KOPT-K1 (cell line): ENCODE results near the gene ANGPTL2.
"Not testable (repeated sequence)": the region's sequence is repeated elsewhere in the genome, so short reads cannot be mapped to it uniquely, and the experiment has no call there.

Experiments
- H3K27ac ChIP-seq: fragments of 200-600 bp; sonication (generic); 2 replicates; pipeline ENCODE4 v1.5.1; 2016; ENCODE audit warnings: antibody characterized with exemption, mild to moderate bottlenecking, low read depth, low read length; ENCODE audit not compliant: poor library complexity, severe bottlenecking
- H3K36me3 ChIP-seq: fragments of 200-600 bp; sonication (generic); 2 replicates; pipeline ENCODE4 v1.5.1; 2017; ENCODE audit warnings: antibody characterized with exemption, mild to moderate bottlenecking, low read length, moderate library complexity; ENCODE audit not compliant: insufficient read depth
- H3K9me3 ChIP-seq: fragments of 200-600 bp; sonication (generic); 2 replicates; pipeline ENCODE4 v1.5.1; 2017; ENCODE audit warnings: antibody characterized with exemption, low read length, mild to moderate bottlenecking; ENCODE audit not compliant: insufficient read depth, poor library complexity, severe bottlenecking

Gene ANGPTL2, protein sequence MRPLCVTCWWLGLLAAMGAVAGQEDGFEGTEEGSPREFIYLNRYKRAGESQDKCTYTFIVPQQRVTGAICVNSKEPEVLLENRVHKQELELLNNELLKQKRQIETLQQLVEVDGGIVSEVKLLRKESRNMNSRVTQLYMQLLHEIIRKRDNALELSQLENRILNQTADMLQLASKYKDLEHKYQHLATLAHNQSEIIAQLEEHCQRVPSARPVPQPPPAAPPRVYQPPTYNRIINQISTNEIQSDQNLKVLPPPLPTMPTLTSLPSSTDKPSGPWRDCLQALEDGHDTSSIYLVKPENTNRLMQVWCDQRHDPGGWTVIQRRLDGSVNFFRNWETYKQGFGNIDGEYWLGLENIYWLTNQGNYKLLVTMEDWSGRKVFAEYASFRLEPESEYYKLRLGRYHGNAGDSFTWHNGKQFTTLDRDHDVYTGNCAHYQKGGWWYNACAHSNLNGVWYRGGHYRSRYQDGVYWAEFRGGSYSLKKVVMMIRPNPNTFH

GRCh38 chr9:127122176-127123063, at the start of gene ANGPTL2:
ANGPTL2 (minus strand) TSS chr9:127122635; CDS start chr9:127108731, 13,904 bp downstream.
- no peaks in the 10 kb centered on the region for H3K9me3 ChIP-seq
- no peaks in the 10 kb centered on the region for H3K36me3 ChIP-seq
- no peak within 1 kb of the TSS for H3K27ac ChIP-seq

DNA sequence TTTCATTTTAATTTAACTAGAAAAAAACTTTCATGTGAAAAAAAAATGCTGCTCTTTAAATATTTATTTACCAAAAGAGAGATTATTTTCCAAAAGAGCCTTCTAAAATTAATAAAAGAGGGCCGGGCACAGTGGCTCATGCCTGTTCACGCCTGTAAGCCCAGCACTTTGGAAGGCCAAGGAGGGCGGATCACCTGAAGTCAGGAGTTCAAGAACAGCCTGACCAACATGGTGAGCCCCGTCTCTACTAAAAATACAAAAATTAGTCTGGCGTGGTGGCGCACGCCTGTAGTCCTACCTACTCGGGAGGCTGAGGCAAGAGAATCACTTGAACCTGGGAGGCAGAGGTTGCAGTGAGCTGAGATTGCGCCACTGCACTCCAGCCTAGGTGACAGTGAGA, 48.9 kb upstream of the ANGPTL2 start:
- H3K27ac ChIP-seq, H3K9me3 ChIP-seq: not testable (repeated sequence)
- H3K36me3 ChIP-seq, result peaks cover 25% of the 10 kb centered on the region

DNA sequence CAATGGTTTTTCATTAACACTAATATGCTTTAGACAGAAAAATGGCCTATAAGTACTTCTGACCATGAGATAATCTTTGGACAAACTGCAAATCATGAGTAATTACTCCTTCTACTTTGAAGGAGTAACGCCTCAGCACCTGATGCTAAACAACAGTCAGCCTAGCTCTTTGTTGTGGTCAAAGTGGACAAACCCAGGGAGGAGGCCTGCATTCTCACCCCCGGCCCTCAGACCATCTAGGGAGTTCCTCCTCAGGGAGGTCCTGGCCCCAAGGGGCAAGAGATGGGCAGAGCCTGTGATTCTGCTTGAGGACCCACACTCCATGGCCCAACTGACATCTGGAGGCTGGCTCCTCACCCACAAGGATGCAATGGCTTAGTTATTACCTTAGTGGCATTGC, 48.2 kb upstream of the ANGPTL2 start:
- Histone ChIP-seq H3K27ac (peak overlapping the region; percentile 2), H3K9me3 (no peaks in the 10 kb centered on the region), H3K36me3 (peaks cover 25% of the 10 kb centered on the region)

DNA sequence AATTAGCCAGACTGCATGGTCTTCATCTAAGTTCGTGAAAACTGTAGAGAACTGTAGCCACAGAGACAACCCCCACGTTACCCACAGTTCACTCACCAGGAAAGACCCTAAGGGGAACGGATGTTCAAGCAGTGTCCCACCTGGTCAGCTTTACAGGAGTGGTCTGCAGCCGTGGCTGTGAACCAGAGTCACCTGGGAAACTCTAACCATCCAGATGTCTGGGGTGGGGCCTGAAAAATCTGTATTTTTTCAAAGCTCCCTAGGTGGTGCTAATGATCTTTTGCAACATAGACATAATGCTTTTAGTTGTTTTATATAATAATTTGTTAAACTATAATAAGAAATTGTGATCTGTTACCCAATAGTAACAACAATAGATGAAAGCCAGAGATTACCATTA, 47.7 kb upstream of the ANGPTL2 start:
- Histone ChIP-seq H3K9me3 (no peaks in the 10 kb centered on the region), H3K36me3 (peaks cover 21% of the 10 kb centered on the region), H3K27ac (peak overlapping the region; percentile 97)

DNA sequence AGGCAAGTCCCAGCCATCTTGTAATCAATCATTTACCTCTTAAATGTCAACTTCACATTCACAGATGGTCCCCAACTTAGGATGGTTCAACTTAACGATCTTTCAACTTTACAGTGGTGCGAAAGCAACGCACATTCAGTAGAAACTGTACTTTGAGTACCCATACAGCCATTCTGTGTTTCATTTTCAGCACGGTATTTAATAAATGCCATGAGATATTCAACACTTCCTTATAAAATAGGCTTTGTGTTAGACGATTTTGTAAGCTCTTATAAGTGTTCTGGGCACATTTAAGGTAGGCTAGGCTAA, 47.1 kb upstream of the ANGPTL2 start:
- Histone ChIP-seq H3K27ac (peak overlapping the region; percentile 97), H3K9me3 (no peaks in the 10 kb centered on the region), H3K36me3 (peaks cover 16% of the 10 kb centered on the region)

DNA sequence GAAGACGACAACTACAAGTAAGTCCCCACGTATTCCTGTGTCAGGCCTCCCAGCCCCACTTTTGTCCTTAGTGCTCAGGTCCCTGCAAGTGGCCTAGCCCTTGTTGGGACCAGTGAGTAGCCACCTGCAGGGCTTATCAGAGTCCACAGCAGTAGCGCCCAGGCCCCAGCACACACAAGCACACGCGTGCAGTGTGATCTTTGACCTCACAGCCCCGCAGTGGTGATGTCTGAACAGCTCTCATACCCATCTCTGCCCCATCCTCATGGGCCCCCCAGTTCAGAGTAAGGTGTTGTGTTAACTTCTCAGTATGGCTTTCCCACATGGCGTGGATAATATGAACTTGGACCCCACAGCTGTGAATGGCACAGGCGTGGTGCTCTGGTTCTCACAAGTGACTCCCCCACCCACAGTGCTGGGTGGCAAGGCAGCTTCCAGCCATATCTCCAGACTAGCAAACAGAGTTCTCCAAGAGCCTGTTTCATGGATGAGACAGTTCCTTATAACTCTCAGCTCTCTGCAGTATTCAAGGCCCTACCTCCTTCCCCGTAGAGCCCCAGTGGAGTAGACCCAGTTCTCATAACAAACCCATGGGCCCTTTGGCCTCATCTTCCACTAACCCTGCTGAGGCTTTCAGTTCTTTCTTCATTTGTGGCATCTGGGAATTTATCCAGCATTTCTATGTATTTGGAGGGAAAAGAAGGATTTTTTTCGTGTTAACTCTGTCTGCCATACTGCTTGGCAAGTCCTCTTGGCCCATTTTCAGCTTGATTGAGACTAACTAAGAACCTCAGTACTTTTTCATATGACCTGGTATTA, 46.5 kb upstream of the ANGPTL2 start:
- no peaks in the 10 kb centered on the region for H3K9me3 ChIP-seq
- peak overlapping the region; percentile 97 for H3K27ac ChIP-seq
- H3K36me3 ChIP-seq, result peaks cover 16% of the 10 kb centered on the region

DNA sequence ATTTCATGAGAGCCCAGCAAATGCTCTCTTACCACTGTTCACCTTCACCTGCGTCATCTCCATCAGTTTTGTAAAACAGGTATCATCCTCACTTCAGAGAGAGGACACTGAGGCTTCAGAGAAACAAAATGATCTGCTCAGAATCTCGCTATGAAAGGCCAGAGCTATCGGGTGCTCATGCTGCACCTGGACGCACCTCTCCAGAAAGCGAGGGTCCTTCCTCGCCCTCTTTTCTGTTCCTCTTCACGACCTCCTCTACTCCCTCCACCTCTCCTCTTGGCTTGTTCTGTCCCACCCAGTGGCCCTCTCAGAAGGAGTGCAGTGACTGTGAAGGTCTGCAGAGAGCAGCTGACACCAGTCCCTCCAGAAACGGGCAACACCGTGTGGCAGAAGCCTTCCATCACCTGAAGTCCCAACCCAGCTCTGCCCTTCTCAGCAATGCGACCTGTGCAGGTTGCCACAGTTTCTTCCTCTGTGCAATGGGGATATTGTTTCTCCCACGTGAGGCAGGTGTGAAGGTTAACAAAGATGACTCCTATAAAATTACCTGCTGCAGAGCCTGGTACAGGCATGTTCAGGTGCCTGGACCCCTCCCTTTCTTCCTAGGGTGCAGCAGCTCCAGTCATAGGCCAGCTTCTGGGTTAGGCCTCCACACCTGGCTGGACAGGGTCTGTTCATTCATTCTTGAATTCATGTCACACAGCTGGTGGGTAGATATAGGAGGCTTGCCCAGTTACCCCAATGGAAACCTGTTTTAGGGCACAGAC, 45.3 kb upstream of the ANGPTL2 start:
- peak overlapping the region; percentile 97 for H3K27ac ChIP-seq
- H3K9me3 ChIP-seq, result no peaks in the 10 kb centered on the region
- H3K36me3 ChIP-seq, result peaks cover 8% of the 10 kb centered on the region

DNA sequence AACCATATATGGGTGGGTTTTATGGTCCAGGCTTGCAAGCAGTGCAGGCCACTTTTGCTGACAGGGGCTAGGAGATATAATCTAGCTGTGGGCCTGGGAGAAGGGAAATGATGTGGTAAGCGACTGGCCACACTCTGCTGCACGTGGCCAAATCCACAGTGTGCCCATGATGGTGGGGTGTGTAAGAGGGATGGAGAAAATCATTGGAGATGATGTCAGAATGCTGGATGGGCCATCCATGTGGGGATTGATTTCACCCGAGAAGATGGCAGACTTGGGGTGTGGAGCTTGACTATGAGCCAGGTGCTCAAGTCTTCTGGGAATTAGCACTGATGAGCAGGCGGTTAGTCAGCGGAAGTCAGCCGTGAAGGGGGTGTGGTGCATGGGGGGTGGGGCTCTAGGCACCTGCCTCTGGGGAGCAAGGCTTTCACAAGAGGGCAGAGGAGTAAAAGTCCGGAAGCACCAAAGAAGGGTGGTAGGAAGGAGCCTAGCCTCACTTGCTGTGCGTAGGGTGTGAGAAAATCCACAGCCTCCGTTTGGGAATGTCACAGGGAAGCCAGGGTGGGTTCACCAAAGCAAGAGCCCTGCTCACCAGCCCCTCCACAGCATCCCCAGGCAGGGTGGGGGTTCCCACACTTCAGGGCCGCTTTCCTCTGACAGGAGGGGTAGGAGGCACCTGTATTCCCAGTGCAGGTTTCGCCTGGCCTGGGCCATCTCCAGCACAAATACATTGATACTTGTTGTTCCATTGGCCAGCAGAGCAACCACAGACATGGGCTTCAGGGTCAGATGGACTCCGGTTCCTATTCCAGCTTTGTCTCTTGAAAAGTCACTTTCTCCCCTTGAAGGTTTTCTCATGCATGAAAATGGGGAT, 44.5 kb upstream of the ANGPTL2 start:
- peaks cover 4% of the 10 kb centered on the region; the same call in 1 of the 2 replicates for H3K36me3 ChIP-seq
- no peaks in the 10 kb centered on the region for H3K9me3 ChIP-seq
- peak overlapping the region; percentile 97 for H3K27ac ChIP-seq

DNA sequence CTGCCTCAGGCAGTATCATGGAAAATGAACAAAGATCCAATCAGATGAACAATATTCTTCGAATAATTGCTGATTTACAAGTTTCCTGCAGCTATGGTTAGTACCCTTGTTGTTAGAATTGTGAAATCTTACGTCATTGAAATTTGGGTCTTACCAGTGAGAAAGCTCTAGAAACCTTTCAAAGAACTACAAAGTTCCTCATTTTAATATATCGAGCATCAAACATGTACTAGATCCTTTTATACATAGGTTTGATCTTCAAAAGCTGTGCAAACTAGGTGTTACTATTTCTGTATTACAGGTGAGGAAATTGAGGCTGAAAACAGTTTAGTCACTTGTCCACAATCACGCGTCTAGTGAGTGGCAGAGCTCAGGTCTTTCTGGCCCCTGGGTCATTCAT, 43.7 kb upstream of the ANGPTL2 start:
- peaks cover 4% of the 10 kb centered on the region; the same call in 1 of the 2 replicates for H3K36me3 ChIP-seq
- peak overlapping the region; percentile 97 for H3K27ac ChIP-seq
- H3K9me3 ChIP-seq, result no peaks in the 10 kb centered on the region

- H3K9me3 ChIP-seq, result no peaks in the 10 kb centered on the region
- peak overlapping the region; percentile 97 for H3K27ac ChIP-seq
These were observed 42.7 kb upstream of the ANGPTL2 start for GRCh38 chr9:127165116-127165515.

DNA sequence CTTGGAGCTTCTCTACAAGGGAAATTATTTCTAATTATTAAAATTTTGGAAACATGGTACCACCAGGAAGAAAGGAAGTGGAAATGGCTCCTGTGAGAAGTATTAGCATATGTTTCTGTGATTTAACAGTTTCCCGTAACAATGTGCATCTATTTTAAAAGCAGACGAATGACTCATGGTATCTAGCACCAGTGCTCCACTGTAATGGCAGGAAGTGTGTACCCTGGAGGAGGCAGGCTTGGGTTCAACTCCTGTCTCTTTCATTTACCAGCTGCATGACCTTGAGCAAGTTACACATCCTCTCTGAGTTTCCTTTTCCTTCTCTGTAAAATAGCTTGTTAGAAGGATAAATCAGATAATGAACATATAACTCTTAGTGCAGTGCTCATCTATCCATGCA, 41.0 kb upstream of the ANGPTL2 start:
- no peaks in the 10 kb centered on the region for H3K9me3 ChIP-seq
- H3K27ac ChIP-seq, result peak overlapping the region; percentile 97
- peaks cover 3% of the 10 kb centered on the region; the same call in 1 of the 2 replicates for H3K36me3 ChIP-seq

More at GRCh38 chr9:127165116-127165515, 42.7 kb upstream of the ANGPTL2 start:
- peaks cover 4% of the 10 kb centered on the region; the same call in 1 of the 2 replicates for H3K36me3 ChIP-seq

- peak overlapping the region; percentile 97 for H3K27ac ChIP-seq
- H3K36me3 ChIP-seq, result no peaks in the 10 kb centered on the region
- H3K9me3 ChIP-seq, result no peaks in the 10 kb centered on the region
These were observed 40.5 kb upstream of the ANGPTL2 start for GRCh38 chr9:127162864-127163365.
